ENCODE results near the gene TFCP2. TPM values are rescaled to one million over a fixed set of nuclear protein-coding genes. Genes with fewer than 3 reads are reported as not detected.

TFCP2 gene
- total RNA-seq, 1 experiment from 2014 or later = 6.5 TPM

DNA sequence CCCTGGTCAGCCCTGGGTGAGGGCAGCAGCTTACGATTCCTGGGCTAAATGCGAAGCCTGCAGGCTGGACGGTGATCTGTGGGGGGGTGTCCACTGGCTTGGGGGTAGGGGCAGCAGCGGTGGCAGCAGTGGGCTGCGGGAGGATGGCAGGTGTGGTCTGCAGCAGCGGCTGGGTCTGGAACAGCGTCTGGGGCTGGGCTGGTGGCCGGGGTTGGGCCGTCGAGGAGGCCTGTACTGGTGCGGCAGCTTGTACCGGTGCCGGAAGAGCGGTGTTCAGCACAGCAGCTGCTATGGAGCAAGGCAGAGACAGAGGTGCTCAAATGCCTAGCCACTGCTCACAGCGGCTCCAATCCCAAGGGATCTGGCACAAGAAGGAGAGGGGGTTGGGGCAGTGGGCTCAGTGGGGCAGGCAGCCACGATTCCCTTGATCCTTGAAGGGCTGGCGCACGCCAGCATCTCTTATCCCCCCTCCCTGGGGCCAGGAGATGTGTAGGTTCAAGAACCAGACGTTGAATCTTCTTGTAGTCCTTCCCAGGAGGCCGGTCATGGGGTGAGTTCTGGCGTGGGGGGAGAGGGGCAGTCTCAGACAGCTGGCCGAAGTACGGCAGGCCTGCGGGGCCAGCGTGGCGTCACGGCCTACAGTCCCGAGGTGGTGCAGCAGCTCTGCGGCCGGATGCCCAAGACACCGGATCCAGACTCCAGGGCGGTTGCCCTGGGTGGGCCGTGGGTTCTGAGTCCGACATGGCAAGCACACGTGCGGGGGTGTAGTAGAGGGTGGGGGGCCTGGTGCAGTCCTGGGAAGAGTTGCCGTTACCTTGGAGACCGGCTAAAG lies 25.0 kb upstream of the TFCP2 start:
- no peak for DNase-seq (ENCODE audit: low spot score)

DNA sequence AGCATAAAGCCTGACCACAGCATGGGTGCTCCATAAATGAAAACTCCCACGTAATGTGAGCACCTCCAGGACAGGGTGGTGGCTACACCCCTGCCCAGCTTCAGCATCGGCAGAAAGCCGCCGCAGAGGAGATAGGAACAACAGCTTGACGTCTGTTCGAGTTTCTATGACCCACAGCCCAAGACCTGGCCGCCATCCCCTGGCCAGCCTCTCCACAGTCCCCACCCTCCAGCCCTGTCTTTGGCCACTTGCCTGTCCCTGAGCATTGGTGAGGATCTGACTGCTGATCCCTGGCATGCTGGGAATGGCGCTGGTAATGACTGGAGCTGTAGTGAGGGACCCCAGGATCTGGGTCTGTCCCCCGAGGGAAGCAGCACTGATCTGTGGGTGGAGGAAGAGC lies 23.6 kb upstream of the TFCP2 start:
- DNase-seq (ENCODE audit: low spot score) = no peak

DNA sequence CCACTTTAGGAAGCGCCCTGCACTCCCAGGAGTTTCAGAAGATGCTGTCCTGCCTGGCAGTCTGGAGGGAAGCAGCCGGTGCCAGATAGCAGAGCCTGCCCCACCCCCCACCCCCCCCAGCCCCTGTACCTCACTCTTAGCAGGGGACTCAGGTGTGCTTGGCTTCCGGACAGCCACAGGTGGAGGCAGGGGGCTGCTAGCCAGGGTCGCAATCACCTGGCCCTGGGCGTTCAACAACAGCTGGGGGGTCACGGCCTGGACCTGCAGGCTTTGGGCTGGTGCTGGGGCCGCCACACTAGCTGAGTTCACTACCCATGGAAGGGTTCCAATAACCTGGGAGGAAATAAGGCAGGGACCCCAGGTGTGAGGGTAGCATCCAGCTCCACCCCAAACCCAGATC lies 22.9 kb upstream of the TFCP2 start:
- no peak for DNase-seq (ENCODE audit: low spot score)

DNA sequence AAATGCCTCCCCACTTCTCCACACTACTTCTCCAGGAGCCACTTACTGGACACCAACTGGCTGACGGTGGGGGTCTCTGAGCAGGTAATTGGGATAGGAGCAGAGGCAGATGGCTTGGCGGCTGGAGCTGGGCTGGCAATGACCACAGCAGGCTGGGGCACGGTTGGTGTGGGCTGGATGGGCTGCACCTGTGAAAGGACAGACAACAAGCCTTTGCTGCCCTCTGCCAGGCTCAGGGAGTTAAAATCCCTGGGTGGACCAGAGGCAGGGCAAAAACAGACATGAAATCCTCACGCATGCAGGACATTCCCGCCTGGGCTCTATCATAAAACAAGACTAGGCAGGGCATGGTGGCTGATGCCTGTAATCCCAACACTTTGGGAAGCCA lies 19.3 kb upstream of the TFCP2 start:
- DNase-seq (ENCODE audit: low spot score) = no peak

DNA sequence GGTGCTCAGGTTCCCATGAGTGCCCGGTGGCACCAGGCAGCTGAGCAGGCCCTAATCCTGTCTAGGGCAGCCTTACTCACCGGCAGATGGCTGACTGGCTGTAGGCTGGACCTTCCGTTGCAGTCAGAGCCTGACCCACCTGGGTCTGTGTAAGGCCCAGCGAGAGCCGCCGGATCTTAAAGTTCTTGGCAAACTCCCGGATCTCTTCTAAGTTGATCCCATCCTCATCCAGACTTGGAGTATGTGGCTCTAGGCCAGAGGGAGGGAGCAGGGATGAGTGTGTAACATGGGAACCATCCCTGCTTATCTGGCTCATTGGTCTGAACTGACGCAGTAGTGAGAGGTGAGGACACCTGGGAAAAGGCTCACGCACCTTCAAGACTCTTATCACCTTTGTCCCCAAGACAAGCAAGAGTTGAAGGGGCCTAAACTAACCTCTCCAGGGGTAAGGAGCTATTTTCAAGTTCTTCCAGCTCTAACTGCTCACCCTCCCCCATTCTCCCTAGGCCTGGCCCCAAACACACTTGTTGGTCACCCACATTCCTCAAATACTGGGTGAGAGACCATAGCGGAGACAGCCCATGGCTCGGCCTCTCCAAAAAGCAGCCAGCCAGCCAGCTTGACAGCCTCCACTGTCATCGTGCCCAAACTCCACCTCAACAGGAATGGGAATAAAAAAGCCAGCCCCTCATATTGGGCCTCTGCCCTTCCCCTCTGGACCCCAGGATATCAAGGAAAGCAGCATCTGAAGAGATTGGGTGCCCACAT lies 18.8 kb upstream of the TFCP2 start:
- DNase-seq (ENCODE audit: low spot score) = no peak

DNA sequence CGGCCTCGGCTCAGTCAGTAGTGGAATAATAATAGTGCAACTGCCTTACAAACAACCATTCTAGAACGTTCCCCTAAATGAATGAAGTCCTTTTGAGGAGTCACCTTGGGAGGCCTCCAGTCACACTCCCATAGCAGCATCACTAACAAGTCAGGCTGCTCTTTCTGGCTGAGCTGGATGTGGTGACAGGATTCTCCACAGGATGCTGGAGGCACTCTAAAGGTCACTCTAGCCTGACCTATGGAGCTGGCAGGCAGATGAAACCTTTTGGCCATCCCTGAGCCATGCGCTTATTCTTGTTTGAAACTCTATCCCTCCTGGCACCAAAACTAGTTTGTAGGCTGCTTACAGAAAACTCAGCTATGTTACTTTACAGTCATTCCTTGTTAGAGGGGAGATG lies 17.9 kb upstream of the TFCP2 start:
- DNase-seq (ENCODE audit: low spot score) = no peak

DNA sequence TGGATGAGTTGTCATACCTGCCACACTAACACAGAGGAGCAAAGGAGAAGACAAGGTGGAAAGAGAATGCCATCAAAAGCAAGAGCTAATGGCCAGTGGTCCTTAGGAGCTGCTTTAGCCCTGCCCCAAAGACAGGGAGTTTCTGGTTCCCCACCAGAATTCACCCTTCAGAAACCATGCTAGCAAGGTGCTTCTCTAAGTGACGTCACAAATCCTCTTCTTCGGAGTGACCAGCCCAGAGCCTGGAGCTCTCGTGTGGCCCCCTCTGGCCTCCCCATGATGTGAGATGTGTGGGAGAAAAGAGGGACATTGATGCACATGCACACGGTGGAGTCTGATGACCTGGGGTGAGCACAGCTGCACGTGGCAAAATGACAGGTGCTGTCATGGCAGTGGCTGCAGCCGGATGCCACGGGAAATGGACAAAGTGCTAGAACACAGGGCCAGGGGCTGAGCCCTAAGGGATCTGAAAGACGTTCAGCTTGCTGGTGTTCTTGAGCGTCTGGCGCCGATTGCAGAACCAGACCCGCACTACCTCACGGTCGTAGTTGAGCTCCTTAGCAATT lies 16.9 kb upstream of the TFCP2 start:
- DNase-seq (ENCODE audit: low spot score) = no peak

DNA sequence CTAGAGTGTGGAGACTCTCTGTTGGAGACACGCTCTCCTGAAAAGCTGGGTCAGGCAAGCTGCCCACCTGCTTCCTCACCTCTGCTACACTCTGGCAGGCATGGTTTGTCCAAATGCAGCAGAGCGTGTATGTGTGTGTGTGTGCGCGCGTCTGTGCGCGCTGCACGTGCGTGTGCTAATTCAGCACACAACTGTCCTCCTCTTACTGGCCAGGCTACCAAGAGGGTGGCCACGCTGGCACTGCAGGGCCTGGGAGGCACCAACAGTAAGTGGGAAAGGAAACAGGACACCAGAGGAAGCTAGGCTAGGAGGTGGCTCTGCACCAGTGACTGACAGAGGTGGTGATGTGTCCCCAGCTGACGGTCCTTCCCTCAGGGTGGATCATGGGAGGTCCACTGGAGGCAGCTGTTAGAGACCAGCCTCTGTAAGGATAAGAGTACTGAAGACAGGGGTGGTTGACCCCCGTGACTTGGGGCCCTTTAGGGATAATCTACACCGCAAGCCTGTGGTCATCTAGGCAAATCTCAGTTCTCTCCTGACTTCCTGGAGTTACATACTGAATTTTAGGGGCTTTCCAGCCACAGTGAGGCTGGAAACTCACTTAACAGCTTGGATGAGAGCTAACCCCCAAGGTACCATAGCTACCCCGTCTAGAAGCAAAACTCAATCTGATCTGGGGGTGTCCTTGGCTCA lies 15.6 kb upstream of the TFCP2 start:
- DNase-seq (ENCODE audit: low spot score) = no peak

DNA sequence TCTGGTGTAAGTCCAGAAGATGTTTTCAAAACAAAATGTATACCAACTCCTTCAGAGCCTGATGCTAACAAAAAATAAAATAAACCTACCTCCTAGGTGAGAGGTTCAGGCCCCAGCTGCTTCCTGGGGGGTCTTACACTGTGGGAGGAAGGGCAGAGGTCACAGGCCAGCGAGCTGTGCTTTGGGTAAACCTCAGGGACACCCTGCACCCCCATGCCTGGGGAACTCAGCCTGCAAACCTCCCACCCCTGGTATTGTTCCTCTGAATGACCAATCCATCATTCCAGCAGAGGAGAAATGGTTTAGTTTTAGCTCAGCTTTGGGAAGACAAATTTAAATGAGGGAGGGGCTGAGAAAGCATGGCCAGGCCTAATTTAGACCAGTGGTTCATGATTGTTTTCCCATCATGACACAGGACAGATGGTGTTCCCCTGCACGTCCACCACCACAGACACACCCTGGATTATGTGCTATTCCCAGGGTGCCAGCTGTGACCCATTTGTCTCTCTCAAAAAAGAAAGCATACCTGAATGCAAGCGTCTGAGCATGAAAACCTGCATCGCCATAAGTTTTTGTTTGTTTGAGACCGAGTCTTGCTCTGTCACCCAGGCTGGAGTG lies 14.5 kb upstream of the TFCP2 start:
- no peak for DNase-seq (ENCODE audit: low spot score)

DNA sequence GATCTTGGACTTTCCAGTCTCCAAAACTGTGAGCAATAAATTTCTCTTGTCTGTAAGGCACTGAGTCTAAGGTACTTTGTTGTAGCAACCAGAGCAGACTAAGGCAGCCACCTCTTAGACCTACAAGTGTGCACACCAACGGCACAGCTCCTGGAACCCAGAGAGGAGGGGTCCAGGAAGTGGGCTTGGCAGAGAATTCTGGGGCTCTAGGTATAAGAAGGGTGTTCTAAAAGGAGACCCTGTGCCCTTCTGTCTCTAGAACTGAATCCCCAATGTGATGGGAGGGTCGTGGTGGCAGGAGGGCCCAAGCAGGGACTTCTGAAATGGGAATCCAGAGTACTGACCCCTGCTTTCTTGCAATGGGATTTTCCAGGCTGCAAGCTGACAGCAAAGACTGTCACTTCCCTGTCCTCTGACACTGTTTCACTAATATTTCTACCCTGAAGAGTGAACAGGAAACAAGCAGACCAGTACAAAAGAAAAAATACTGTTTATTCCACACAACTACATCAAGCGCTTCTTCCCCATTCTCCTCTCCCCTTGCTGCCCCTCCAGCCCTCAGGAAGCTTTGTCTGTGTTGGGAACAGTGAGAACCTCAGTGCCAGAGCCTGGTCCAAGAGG lies 13.6 kb upstream of the TFCP2 start:
- no peak for DNase-seq (ENCODE audit: low spot score)

DNA sequence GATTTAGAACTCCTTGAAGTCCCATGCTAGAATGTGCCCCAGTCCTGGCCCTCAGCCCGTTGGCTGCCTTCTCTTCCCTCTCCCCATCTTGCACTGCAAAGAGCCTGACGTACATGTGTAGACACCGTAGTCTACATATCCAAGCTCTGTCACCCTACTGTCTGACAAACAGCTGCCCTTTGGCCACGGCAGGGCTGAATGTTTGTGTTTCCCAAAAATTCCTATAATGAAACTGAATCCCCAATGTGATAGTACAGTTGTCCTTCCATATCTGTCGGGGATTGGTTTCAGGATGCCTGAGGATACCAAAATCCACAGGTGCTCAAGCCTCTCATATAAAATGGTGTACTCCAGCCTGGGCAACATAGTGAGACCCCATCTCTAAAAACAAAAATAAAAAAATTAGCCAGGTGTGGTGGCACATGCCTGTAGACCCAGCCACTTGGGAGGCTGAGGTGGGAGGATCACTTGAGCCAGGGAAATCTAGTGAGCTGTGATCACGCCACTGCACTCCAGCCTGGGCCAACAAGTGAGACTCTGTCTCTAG lies 12.3 kb upstream of the TFCP2 start:
- DNase-seq (ENCODE audit: low spot score) = no peak

DNA sequence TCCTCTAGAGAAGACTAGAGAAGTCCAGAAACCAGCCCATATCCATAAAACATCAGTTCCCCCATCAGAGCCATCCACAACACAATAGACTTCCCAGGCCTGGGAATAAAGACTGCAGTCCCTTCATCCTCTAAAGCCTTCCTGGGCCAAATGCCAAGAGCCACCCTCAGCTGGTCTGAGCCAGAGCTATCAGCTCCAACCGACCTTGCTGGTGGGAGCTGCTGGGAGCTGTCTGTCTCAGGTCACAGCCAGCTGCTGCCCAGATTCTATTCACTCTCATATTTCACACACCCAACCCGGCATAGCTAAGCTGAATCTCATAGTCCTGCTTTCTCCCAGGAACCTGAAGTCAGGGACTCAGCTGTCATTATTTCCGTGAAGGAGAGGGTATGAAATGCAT lies 10.9 kb upstream of the TFCP2 start:
- peak; percentile 60 for DNase-seq (ENCODE audit: low spot score)

DNA sequence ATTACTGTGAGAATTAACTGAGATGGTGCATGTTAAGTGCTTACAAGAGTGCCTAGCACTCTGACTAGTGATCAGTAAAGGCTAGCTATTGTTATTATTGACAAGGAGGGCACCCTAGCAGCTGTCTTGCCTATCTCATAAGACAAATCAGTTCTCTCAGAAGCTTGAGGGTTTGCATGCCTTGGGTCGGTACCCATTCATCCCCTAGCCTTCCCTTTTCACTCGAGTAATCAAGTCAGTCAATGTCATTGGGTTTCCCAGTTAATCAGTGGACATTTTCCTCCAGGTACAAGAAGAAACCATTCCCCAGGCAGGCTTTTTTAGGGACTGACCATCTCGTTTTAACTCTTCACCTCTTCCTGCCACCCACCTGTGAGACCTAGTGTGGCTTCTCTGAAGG lies 10.4 kb upstream of the TFCP2 start:
- DNase-seq (ENCODE audit: low spot score) = no peak

DNA sequence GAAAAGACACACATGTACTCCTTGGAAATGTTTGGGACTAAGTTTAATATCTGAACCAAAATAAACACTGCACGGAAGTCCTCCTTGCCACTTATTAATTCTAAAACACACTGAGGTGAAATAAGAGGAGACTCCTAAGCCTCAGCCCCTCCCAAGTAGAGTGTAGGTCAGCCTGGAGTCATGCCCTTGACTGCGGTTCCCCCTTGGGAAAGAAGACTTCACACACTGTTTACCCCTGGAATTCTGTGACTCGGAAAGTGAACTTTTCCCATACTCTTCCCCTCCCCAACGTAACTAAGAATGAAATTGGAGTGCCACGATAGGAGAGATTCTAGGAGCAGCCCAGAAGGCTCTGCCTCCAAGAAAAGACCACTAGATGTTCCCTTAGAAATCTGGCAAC lies 8.6 kb upstream of the TFCP2 start:
- DNase-seq (ENCODE audit: low spot score) = no peak

DNA sequence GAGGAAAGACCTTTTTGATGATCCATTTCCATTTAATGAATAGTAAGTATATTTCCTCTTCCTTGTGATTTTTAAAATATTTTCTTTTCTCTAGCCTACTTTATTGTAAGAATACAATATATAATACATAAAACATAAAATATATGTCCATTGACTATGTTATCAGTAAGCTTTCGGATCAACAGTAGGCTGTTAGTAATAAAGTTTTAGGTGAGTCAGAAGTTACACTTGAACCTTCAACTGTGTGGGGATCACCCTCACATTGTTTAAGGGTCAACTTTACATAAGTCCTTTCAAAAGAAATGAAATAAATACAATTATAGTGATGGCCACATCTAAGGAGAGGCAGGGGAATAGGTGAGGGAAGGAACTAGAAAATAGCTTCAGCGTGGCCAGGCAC lies 5.0 kb upstream of the TFCP2 start:
- no peak for DNase-seq (ENCODE audit: low spot score)

DNA sequence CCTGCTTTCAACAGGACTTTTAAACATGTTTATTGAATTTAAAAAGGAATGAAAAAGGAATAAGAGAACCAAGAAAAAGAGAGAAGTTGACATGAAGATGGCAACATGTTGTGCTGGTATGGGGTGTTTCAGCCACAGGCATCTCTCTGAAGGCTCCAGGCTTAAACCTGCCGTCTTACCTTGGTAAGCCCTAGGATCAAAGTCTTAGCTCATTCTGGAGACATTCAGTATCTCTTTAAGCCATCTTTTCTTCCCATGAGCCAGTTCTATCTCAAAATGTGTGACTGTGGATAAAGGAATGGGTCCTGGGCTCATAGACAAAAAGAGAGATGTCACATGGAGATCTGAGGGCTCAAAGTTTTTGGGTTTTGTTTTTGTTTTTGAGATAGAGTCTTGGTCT lies 1.6 kb upstream of the TFCP2 start:
- DNase-seq (ENCODE audit: low spot score) = no peak

DNA sequence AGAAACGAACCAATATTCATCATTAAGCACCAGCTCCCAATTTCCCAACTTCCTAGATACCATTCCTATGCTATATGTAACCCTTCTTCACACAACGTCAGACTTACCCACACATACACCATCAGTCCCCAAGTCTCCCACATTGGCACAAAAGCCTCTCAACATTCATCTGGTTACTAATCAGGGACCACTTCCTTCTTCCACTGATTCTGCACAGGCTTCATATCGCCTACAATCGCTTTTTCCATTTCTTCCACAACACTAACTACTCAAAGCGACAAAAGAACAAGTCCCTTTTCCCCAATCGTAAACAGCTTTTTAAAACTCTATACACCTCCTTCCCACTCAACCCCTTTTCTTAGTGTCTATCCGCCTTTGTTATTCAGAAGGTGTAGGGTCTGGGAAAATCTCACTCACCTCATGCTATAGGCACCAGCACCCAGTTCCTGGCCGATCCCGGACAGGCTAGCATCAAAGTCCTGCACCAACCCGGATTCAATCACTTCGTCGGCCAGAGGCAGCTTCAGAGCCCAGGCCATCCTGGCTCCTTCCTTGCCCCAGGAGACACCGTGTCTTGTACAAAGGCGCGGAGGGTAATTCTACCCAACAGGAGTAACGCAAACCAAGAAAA lies 936 bp downstream of the TFCP2 start:
- no peak for DNase-seq (ENCODE audit: low spot score)

DNA sequence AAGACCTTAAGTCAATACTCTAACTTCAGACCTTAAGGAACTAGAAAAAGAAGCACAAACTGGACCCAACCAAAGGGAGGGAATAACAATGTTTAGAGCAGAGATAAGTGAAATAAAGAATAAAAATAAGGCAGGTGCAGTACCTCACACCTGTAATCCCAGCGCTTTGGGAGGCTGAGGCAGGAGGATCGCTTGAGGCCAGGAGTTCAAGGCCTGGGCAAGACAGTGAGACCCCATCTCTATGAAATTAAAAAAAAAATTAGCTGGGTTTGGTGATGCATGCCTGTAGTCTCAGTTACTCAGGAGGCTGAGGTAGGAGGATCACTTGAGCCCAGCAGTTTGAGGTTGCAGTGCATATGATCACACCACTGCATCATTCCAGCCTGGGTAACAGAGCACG lies 9.1 kb downstream of the TFCP2 start:
- no peak for DNase-seq (ENCODE audit: low spot score)

DNA sequence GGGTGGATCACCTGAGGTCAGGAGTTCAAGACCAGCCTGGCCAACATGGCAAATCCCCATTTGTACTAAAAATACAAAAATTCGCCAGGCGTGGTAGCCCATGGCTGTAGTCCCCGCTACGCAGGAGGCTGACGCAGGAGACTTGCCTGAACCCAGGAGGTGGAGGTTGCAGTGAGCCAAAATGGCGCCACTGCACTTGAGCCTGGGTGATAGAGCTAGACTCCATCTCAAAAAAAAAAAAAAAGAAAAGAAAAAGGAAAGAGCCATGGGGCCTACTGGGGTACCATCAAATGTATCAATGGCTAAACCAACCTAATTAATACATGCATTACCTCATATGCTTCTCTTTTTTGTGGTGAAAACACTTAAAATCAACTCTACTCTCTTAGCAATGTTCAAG lies 10.7 kb downstream of the TFCP2 start:
- no peak for DNase-seq (ENCODE audit: low spot score)

DNA sequence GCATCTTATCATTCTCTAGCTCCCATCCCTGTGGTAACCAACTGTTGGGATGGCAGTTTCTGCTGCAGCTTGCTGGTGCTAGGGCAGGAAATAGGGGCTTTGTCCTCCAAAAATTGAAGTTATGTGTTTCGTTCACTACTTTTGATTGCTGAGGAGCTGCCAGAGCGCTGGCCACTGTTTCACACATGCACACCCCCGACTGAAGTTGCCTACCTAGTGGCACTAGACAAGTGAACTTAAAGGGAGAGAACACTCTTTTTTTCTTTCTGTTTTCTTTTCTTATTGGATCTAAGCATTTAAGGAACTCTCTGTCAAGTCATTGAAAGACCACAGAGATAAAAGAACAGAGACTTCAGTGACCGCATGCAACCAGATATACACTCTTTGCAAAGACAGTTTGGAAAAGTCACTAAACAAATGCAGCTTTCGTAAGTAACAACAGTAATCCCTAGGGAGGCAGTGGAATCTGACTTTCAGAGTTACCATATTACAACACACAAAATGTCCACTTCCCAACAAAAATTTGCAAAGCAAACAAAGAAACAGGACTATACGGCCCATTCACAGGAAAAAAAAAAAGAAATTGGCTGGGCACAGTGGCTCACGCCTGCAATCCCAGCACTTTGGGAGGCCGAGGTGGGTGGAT lies 12.0 kb downstream of the TFCP2 start:
- no peak for DNase-seq (ENCODE audit: low spot score)
